ENCODE measurements around the gene NCOA7. TPM values are rescaled to one million over a fixed set of nuclear protein-coding genes. Genes with fewer than 3 reads are reported as not detected.
"Not testable (repeated sequence)": the region's sequence is repeated elsewhere in the genome, so short reads cannot be mapped to it uniquely, and the experiment has no call there.

The NCOA7 gene
- total RNA-seq, 1 experiment from 2014 or later: 37.3 TPM

GRCh38 chr6:125910527-125910926 lies 119.8 kb downstream of the NCOA7 start:
- Histone ChIP-seq H3K9me3 (ENCODE audit: control insufficient read depth, insufficient read depth, low read depth, low read length) (no peaks in the 10 kb centered on the region), H3K27me3 (ENCODE audit: control insufficient read depth, insufficient read depth, low read length) (no peaks in the 10 kb centered on the region), H3K27ac (ENCODE audit: low read length) (no peak overlapping the region), H3K4me3 (ENCODE audit: low read depth in 2 of 2, low read length in 2 of 2) (no peak overlapping the region), H3K36me3 (ENCODE audit: control insufficient read depth, insufficient read depth, low read length) (peaks cover 6% of the 10 kb centered on the region; the same call in 1 of the 2 replicates), H3K4me1 (ENCODE audit: control insufficient read depth, insufficient read depth, low read length) (no peaks in the 10 kb centered on the region)
- BruUV-seq (replicated peaks): no TSS peak
- ATAC-seq (no peak), DNase-seq (ENCODE audit: low read depth, low spot score) (no peak)
- POLR2A ChIA-PET: interaction anchor here (0.6 kb wide), 1 partner anchor 36 kb away, joined by 13 read pairs; no protein-coding TSS in a partner anchor
- CTCF ChIA-PET: no interaction called here
- intact Hi-C loops (cut with micrococcal nuclease; ENCODE audit: unreplicated experiment) (no loop called here), in situ Hi-C loops (cut with HindIII; ENCODE audit: low pct_unique_long_range_greater_than_20kb, low sequenced_read_pairs) (no loop called here)
- TF ChIP-seq POLR2AphosphoS5 (IDR thresholded peaks at IDR 0.05; ENCODE audit: low read depth, low read length): no peak
- TF ChIP-seq SIN3A (IDR thresholded peaks at IDR 0.05; ENCODE audit: borderline replicate concordance, insufficient read depth, low read depth, low read length): no peak
- TF ChIP-seq CTCF (IDR thresholded peaks at IDR 0.05): no peak
- no peak for TF ChIP-seq TCF7L2 (IDR thresholded peaks at IDR 0.05; ENCODE audit: low read depth, low read length)
- TF ChIP-seq REST (IDR thresholded peaks at IDR 0.05; ENCODE audit: insufficient read depth in 1 of 2, low read depth in 2 of 2, low read length in 1 of 2): no peak

- BruUV-seq (replicated peaks); H3K4me3 ChIP-seq (ENCODE audit: low read depth in 2 of 2, low read length in 2 of 2); in situ Hi-C loops (cut with HindIII; ENCODE audit: low pct_unique_long_range_greater_than_20kb, low sequenced_read_pairs); DNase-seq (ENCODE audit: low read depth, low spot score); H3K27ac ChIP-seq (ENCODE audit: low read length); CTCF ChIA-PET; intact Hi-C loops (cut with micrococcal nuclease; ENCODE audit: unreplicated experiment); H3K36me3 ChIP-seq (ENCODE audit: control insufficient read depth, insufficient read depth, low read length); H3K9me3 ChIP-seq (ENCODE audit: control insufficient read depth, insufficient read depth, low read depth, low read length); ATAC-seq; H3K4me1 ChIP-seq (ENCODE audit: control insufficient read depth, insufficient read depth, low read length); H3K27me3 ChIP-seq (ENCODE audit: control insufficient read depth, insufficient read depth, low read length): not testable (repeated sequence)
- POLR2A ChIA-PET: interaction anchor here (0.6 kb wide), 1 partner anchor 35 kb away, joined by 13 read pairs; no protein-coding TSS in a partner anchor
- TF ChIP-seq CTCF (IDR thresholded peaks at IDR 0.05): 0 out of 2 replicates have a peak, but pooled peaks have one; percentile 5
Measured at GRCh38 chr6:125911051-125911451, 120.3 kb downstream of the NCOA7 start.

- BruUV-seq (replicated peaks); CTCF ChIA-PET; H3K36me3 ChIP-seq (ENCODE audit: control insufficient read depth, insufficient read depth, low read length); H3K9me3 ChIP-seq (ENCODE audit: control insufficient read depth, insufficient read depth, low read depth, low read length); intact Hi-C loops (cut with micrococcal nuclease; ENCODE audit: unreplicated experiment); ATAC-seq; DNase-seq (ENCODE audit: low read depth, low spot score); POLR2A ChIA-PET; H3K27ac ChIP-seq (ENCODE audit: low read length); in situ Hi-C loops (cut with HindIII; ENCODE audit: low pct_unique_long_range_greater_than_20kb, low sequenced_read_pairs); H3K27me3 ChIP-seq (ENCODE audit: control insufficient read depth, insufficient read depth, low read length); H3K4me3 ChIP-seq (ENCODE audit: low read depth in 2 of 2, low read length in 2 of 2); H3K4me1 ChIP-seq (ENCODE audit: control insufficient read depth, insufficient read depth, low read length): not testable (repeated sequence)
Measured at GRCh38 chr6:125912430-125912829, 121.7 kb downstream of the NCOA7 start.

Measured in Panc1 (cell line).